Measurements from ENCODE around the gene TMEM167A.

DNA sequence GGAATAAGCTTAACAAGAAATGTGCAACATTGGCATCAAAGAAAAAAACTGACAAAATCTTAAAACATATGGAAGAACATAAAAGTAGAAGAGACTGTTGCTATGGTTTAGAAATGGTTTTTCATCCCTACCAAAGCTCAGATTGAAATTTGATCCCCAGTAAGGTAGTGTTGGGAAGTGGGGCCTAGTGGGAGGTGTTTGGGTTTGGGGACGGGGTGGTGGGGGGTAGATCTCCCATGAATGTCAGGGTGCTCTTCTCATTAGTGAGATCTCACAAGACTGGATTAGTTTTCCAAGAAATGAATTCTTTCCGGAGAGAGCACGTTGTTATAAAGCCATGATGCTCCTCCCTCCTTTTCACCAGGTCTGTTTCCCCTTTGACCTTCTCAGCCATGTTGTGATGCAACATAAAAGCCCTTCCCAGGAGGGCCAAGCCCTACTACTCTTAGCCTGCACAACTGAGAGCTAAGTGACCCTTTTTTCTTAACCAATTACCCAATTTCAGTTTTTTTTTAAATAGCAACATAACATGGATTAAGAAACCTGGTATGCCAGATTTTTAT, 10.6 kb downstream of the TMEM167A start:
- TF ChIP-seq, protein P1, sequence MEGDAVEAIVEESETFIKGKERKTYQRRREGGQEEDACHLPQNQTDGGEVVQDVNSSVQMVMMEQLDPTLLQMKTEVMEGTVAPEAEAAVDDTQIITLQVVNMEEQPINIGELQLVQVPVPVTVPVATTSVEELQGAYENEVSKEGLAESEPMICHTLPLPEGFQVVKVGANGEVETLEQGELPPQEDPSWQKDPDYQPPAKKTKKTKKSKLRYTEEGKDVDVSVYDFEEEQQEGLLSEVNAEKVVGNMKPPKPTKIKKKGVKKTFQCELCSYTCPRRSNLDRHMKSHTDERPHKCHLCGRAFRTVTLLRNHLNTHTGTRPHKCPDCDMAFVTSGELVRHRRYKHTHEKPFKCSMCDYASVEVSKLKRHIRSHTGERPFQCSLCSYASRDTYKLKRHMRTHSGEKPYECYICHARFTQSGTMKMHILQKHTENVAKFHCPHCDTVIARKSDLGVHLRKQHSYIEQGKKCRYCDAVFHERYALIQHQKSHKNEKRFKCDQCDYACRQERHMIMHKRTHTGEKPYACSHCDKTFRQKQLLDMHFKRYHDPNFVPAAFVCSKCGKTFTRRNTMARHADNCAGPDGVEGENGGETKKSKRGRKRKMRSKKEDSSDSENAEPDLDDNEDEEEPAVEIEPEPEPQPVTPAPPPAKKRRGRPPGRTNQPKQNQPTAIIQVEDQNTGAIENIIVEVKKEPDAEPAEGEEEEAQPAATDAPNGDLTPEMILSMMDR (IDR thresholded peaks at IDR 0.05), result no peak
- TF ChIP-seq POLR2A (IDR thresholded peaks at IDR 0.05; ENCODE audit: low read depth), result no peak

Measured in esophagus muscularis mucosa (tissue), 3 donors.